NOMO-1 treated with DMSO at 0.1 percent for 48 hours (cell line): ENCODE measurements around the gene EXOC4.

ENCODE experiments used
- DNase-seq: peaks from one replicate; lab custom pipeline; 2025; ENCODE audit not compliant: unreplicated experiment; lab: John Stamatoyannopoulos, UW

The EXOC4 gene

GRCh38 chr7:133741703-133742102, 488.8 kb downstream of the EXOC4 start:
- no peak for DNase-seq

- peak; percentile 50 for DNase-seq
Observed at GRCh38 chr7:133742709-133743538, 490.0 kb downstream of the EXOC4 start.

- DNase-seq = no peak
Observed at GRCh38 chr7:133744451-133744850, 491.6 kb downstream of the EXOC4 start.

GRCh38 chr7:133746305-133746704, 493.4 kb downstream of the EXOC4 start:
- DNase-seq = no peak

- no peak for DNase-seq
Observed at GRCh38 chr7:133746847-133747246, 494.0 kb downstream of the EXOC4 start.

- DNase-seq = no peak
Observed at GRCh38 chr7:133748443-133749407, 495.8 kb downstream of the EXOC4 start.

GRCh38 chr7:133750287-133750686, 497.4 kb downstream of the EXOC4 start:
- no peak for DNase-seq

- no peak for DNase-seq
Observed at GRCh38 chr7:133751079-133751478, 498.2 kb downstream of the EXOC4 start.

- DNase-seq = no peak
Observed at GRCh38 chr7:133753513-133753912, 500.6 kb downstream of the EXOC4 start.

GRCh38 chr7:133754708-133755107, 501.8 kb downstream of the EXOC4 start:
- no peak for DNase-seq

GRCh38 chr7:133755901-133756300, 503.0 kb downstream of the EXOC4 start:
- no peak for DNase-seq

- no peak for DNase-seq
Observed at GRCh38 chr7:133761443-133761842, 508.6 kb downstream of the EXOC4 start.

GRCh38 chr7:133763076-133763640, 510.3 kb downstream of the EXOC4 start:
- DNase-seq = no peak

- no peak for DNase-seq
Observed at GRCh38 chr7:133769668-133770067, 516.8 kb downstream of the EXOC4 start.

GRCh38 chr7:133770863-133771492, 518.1 kb downstream of the EXOC4 start:
- no peak for DNase-seq

- no peak for DNase-seq
Observed at GRCh38 chr7:133771788-133772419, 519.0 kb downstream of the EXOC4 start.

- DNase-seq = no peak
Observed at GRCh38 chr7:133773601-133774000, 520.7 kb downstream of the EXOC4 start.

- DNase-seq = no peak
Observed at GRCh38 chr7:133775201-133775600, 522.3 kb downstream of the EXOC4 start.

- no peak for DNase-seq
Observed at GRCh38 chr7:133776266-133776665, 523.4 kb downstream of the EXOC4 start.

- no peak for DNase-seq
Observed at GRCh38 chr7:133777701-133778100, 524.8 kb downstream of the EXOC4 start.

- no peak for DNase-seq
Observed at GRCh38 chr7:133778472-133778871, 525.6 kb downstream of the EXOC4 start.
